CD4-positive, CD25-positive, alpha-beta regulatory T cell (primary cell): Measurements from ENCODE around the gene SPI1. TPM values are rescaled to one million over a fixed set of nuclear protein-coding genes. Genes with fewer than 3 reads are reported as not detected.
"Not testable (repeated sequence)": the region's sequence is repeated elsewhere in the genome, so short reads cannot be mapped to it uniquely, and the experiment has no call there.

Source experiments
- ATAC-seq, 2 donors: fragments of 150-1000 bp; cut with Tn5 transposase; one replicate each; pipeline ENCODE4 v1.10.0; 2021; ENCODE audit warnings: low read depth in 2 of 2, moderate number of reproducible peaks in 2 of 2, moderate library complexity in 1 of 2
- DNase-seq, 3 donors: peaks; one replicate each; pipeline versions ENCODE4 v3.0.0 to v3.0.0-alpha.2; 2012 to 2022; ENCODE audit warnings: mixed read lengths in 1 of 3
- H3K27ac ChIP-seq: one replicate; pipeline ENCODE4 v1.7.0; 2013; ENCODE audit warnings: mild to moderate bottlenecking, low read length; ENCODE audit not compliant: insufficient read depth, poor library complexity, severe bottlenecking
- H3K27me3 ChIP-seq: one replicate; pipeline ENCODE4 v1.7.0; 2013; ENCODE audit warnings: low read length; ENCODE audit not compliant: control insufficient read depth, insufficient read depth
- H3K36me3 ChIP-seq: one replicate; pipeline ENCODE4 v1.7.0; 2013; ENCODE audit warnings: mild to moderate bottlenecking, low read length, moderate library complexity; ENCODE audit not compliant: control insufficient read depth, insufficient read depth
- H3K4me1 ChIP-seq: 2 replicates; pipeline ENCODE4 v1.7.0; 2013; ENCODE audit warnings: mild to moderate bottlenecking, low read length; ENCODE audit not compliant: insufficient read depth, control insufficient read depth, poor library complexity, severe bottlenecking
- H3K4me3 ChIP-seq: one replicate; pipeline ENCODE4 v1.7.0; 2013; ENCODE audit warnings: low read depth, mild to moderate bottlenecking, low read length, moderate library complexity
- H3K9me3 ChIP-seq, 2 experiments: 1 replicate in 1 of 2; 2 replicates in 1 of 2; pipeline ENCODE4 v1.7.0; 2013; ENCODE audit warnings: low read length in 2 of 2, mild to moderate bottlenecking in 1 of 2, moderate library complexity in 1 of 2; ENCODE audit not compliant: control insufficient read depth in 2 of 2
- H3K27ac Mint-ChIP-seq, 3 donors: one replicate each; pipeline ENCODE4 v1.8.0; 2020 to 2022; ENCODE audit warnings: mild to moderate bottlenecking in 3 of 3, mixed read lengths in 3 of 3, moderate library complexity in 2 of 3
- H3K27me3 Mint-ChIP-seq: one replicate; pipeline ENCODE4 v1.8.0; 2022; ENCODE audit warnings: mild to moderate bottlenecking, mixed read lengths
- H3K36me3 Mint-ChIP-seq: one replicate; pipeline ENCODE4 v1.8.0; 2020; ENCODE audit warnings: mixed read lengths
- H3K4me1 Mint-ChIP-seq, 4 donors: one replicate each; pipeline ENCODE4 v1.8.0; 2020 to 2022; ENCODE audit warnings: mixed read lengths in 4 of 4, mild to moderate bottlenecking in 1 of 4
- H3K4me3 Mint-ChIP-seq, 4 donors: one replicate each; pipeline ENCODE4 v1.8.0; 2020 to 2022; ENCODE audit warnings: mild to moderate bottlenecking in 4 of 4, mixed read lengths in 4 of 4, moderate library complexity in 3 of 4
- H3K9me3 Mint-ChIP-seq, 7 donors: one replicate each; pipeline ENCODE4 v1.8.0; 2020 to 2022; ENCODE audit warnings: mixed read lengths in 7 of 7, mild to moderate bottlenecking in 3 of 7, moderate library complexity in 2 of 7
- polyA plus RNA-seq, 4 donors: library from polyadenylated mRNA; unstranded; fragments of 300-500 nt; fragmentation: Illumina TruSeq; gene quantifications; one replicate each; pipeline ENCODE4 v1.2.3, GENCODE V29; 2021
- total RNA-seq: library from RNA; stranded (reverse); gene quantifications from one replicate; pipeline ENCODE4 v1.2.3, GENCODE V29; 2022

SPI1 gene
- total and polyA plus RNA-seq, 5 donors from 2014 or later: 0.13 to 0.57 (median 0.41) TPM; not detected in 2

- ATAC-seq (no peak), DNase-seq (no peak)
- H3K27me3 Mint-ChIP-seq: no peaks in the 10 kb centered on the region
These were observed 42.6 kb downstream of the SPI1 start for GRCh38 chr11:47335733-47336132.

GRCh38 chr11:47334699-47335411, 43.5 kb downstream of the SPI1 start:
- not testable (repeated sequence) for H3K27ac ChIP-seq, H3K4me3 ChIP-seq, H3K27me3 ChIP-seq, H3K4me1 Mint-ChIP-seq, DNase-seq, H3K9me3 ChIP-seq, ATAC-seq, H3K9me3 Mint-ChIP-seq, H3K36me3 ChIP-seq, H3K27ac Mint-ChIP-seq, H3K4me3 Mint-ChIP-seq, H3K36me3 Mint-ChIP-seq, H3K27me3 Mint-ChIP-seq, H3K4me1 ChIP-seq

More at GRCh38 chr11:47335733-47336132, 42.6 kb downstream of the SPI1 start:
- Histone ChIP-seq H3K9me3 (no peaks in the 10 kb centered on the region), H3K4me1 (no peaks in the 10 kb centered on the region), H3K27me3 (no peaks in the 10 kb centered on the region), H3K4me3 (no peak overlapping the region), H3K36me3 (no peaks in the 10 kb centered on the region), H3K27ac (no peak overlapping the region)
- Mint-ChIP-seq H3K36me3 (no peaks in the 10 kb centered on the region), H3K4me1 (no peaks in the 10 kb centered on the region), H3K27ac (no peak overlapping the region), H3K9me3 (no peaks in the 10 kb centered on the region), H3K4me3 (no peak overlapping the region)

- peaks cover 18% of the 10 kb centered on the region for H3K36me3 ChIP-seq
- no peaks in the 10 kb centered on the region for H3K27me3 Mint-ChIP-seq
- H3K9me3 Mint-ChIP-seq: no peaks in the 10 kb centered on the region
- H3K9me3 ChIP-seq: no peaks in the 10 kb centered on the region
- no peak overlapping the region for H3K27ac ChIP-seq
- no peak overlapping the region for H3K27ac Mint-ChIP-seq
- H3K36me3 Mint-ChIP-seq: peaks cover 5% of the 10 kb centered on the region
- H3K4me3 ChIP-seq: no peak overlapping the region
- H3K4me1 Mint-ChIP-seq: peaks cover 0 to under 1% (median 0%) of the 10 kb centered on the region in 4 donors
- no peaks in the 10 kb centered on the region for H3K27me3 ChIP-seq
- H3K4me3 Mint-ChIP-seq: no peak overlapping the region
- no peaks in the 10 kb centered on the region for H3K4me1 ChIP-seq
- ATAC-seq (no peak), DNase-seq (no peak)
These were observed 44.4 kb downstream of the SPI1 start for GRCh38 chr11:47333886-47334443.

GRCh38 chr11:47333526-47333845, 44.9 kb downstream of the SPI1 start:
- no peaks in the 10 kb centered on the region for H3K9me3 Mint-ChIP-seq
- H3K4me1 Mint-ChIP-seq: peaks cover 0 to 2% (median 0%) of the 10 kb centered on the region in 4 donors
- no peaks in the 10 kb centered on the region for H3K4me1 ChIP-seq
- H3K4me3 ChIP-seq: no peak overlapping the region
- DNase-seq: no peak
- no peaks in the 10 kb centered on the region for H3K27me3 ChIP-seq
- no peaks in the 10 kb centered on the region for H3K27me3 Mint-ChIP-seq
- no peak overlapping the region for H3K27ac ChIP-seq
- no peak for ATAC-seq
- H3K27ac Mint-ChIP-seq: no peak overlapping the region
- no peak overlapping the region for H3K4me3 Mint-ChIP-seq
- peaks cover 22% of the 10 kb centered on the region for H3K36me3 ChIP-seq
- H3K36me3 Mint-ChIP-seq: peaks cover 7% of the 10 kb centered on the region
- H3K9me3 ChIP-seq: no peaks in the 10 kb centered on the region

- ATAC-seq: no peak
- no peaks in the 10 kb centered on the region for H3K9me3 ChIP-seq
- H3K4me3 Mint-ChIP-seq: no peak overlapping the region
These were observed 45.4 kb downstream of the SPI1 start for GRCh38 chr11:47332791-47333525.

GRCh38 chr11:47332303-47332711, 46.0 kb downstream of the SPI1 start:
- Histone ChIP-seq H3K27ac (no peak overlapping the region), H3K36me3 (peaks cover 34% of the 10 kb centered on the region), H3K4me3 (no peak overlapping the region), H3K9me3 (no peaks in the 10 kb centered on the region), H3K27me3 (no peaks in the 10 kb centered on the region), H3K4me1 (no peaks in the 10 kb centered on the region)
- Mint-ChIP-seq H3K36me3 (peaks cover 11% of the 10 kb centered on the region), H3K27ac (no peak overlapping the region), H3K4me1 (peaks cover 0 to 2% (median 0%) of the 10 kb centered on the region in 4 donors), H3K27me3 (no peaks in the 10 kb centered on the region), H3K9me3 (no peaks in the 10 kb centered on the region), H3K4me3 (peak overlapping the region in 1 of 4 donors; percentile 10)
- ATAC-seq (no peak), DNase-seq (no peak)

More at GRCh38 chr11:47332791-47333525, 45.4 kb downstream of the SPI1 start:
- H3K36me3 Mint-ChIP-seq: peaks cover 8% of the 10 kb centered on the region
- no peak for DNase-seq
- Histone ChIP-seq H3K4me3 (no peak overlapping the region), H3K36me3 (peaks cover 28% of the 10 kb centered on the region), H3K4me1 (no peaks in the 10 kb centered on the region), H3K27me3 (no peaks in the 10 kb centered on the region), H3K27ac (no peak overlapping the region)
- H3K27ac Mint-ChIP-seq: no peak overlapping the region
- peaks cover 0 to 2% (median 0%) of the 10 kb centered on the region in 4 donors for H3K4me1 Mint-ChIP-seq
- no peaks in the 10 kb centered on the region for H3K9me3 Mint-ChIP-seq
- H3K27me3 Mint-ChIP-seq: no peaks in the 10 kb centered on the region

GRCh38 chr11:47331454-47332302, 46.7 kb downstream of the SPI1 start:
- Mint-ChIP-seq H3K27ac (no peak overlapping the region), H3K4me3 (peak overlapping the region in 1 of 4 donors; percentile 10), H3K4me1 (peaks cover 0 to 2% (median 0%) of the 10 kb centered on the region in 4 donors), H3K27me3 (no peaks in the 10 kb centered on the region), H3K36me3 (peaks cover 12% of the 10 kb centered on the region), H3K9me3 (no peaks in the 10 kb centered on the region)
- Histone ChIP-seq H3K36me3 (peaks cover 40% of the 10 kb centered on the region), H3K9me3 (no peaks in the 10 kb centered on the region), H3K27ac (no peak overlapping the region), H3K4me3 (no peak overlapping the region), H3K27me3 (no peaks in the 10 kb centered on the region), H3K4me1 (no peaks in the 10 kb centered on the region)
- no peak for DNase-seq
- ATAC-seq: no peak
